Measurements from ENCODE around the gene ZNF622.

DNA sequence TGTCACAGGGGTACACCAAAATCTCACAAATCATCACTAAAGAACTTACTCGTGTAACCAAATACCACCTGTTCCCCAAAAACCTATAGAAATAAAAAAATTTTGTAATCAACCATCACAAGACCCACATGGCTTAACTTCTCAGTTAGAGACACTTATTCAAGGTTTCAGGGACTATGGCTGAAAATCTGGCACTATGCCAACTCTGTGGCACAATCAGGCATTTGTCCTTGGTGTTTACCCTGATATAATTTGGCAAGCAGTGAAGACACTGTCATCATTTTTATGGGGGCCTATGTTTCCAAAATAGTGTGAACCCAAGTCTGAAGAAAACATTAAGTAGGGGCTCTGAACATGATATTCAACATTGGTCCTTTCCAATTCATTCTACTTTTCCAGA lies 59.0 kb downstream of the ZNF622 start:
- TF ChIP-seq ZNF404 (tag by site-specific recombination; IDR thresholded peaks at IDR 0.05) (no peak), MYNN (tag by site-specific recombination; IDR thresholded peaks at IDR 0.05; ENCODE audit: borderline replicate concordance) (no peak), ZSCAN30 (tag by site-specific recombination; IDR thresholded peaks at IDR 0.05) (no peak), PATZ1 (tag by site-specific recombination; IDR thresholded peaks at IDR 0.05) (no peak), ZNF560 (tag by site-specific recombination; IDR thresholded peaks at IDR 0.05; ENCODE audit: borderline replicate concordance) (no peak), CTCF (tag by site-specific recombination; IDR thresholded peaks at IDR 0.05) (no peak), ZNF341 (tag by site-specific recombination; IDR thresholded peaks at IDR 0.05; ENCODE audit: low read depth) (no peak)

Data from HEK293 (cell line).